GM21367 (cell line): ENCODE results near the gene GPC6.

Experiments used
- ATAC-seq: cut with Tn5 transposase; IDR thresholded peaks from one replicate; pipeline ENCODE4 v1.9.1; 2021; ENCODE audit not compliant: unreplicated experiment

Gene GPC6

GRCh38 chr13:93230261-93230855, 3.8 kb downstream of the GPC6 start:
- ATAC-seq, result no peak

GRCh38 chr13:93231867-93232266, 5.3 kb downstream of the GPC6 start:
- ATAC-seq, result no peak

- no peak for ATAC-seq
Observed at GRCh38 chr13:93233997-93234416, 7.4 kb downstream of the GPC6 start.

- ATAC-seq, result no peak
Observed at GRCh38 chr13:93234459-93234858, 7.9 kb downstream of the GPC6 start.

GRCh38 chr13:93235258-93236015, 8.8 kb downstream of the GPC6 start:
- ATAC-seq, result no peak

- no peak for ATAC-seq
Observed at GRCh38 chr13:93238711-93239110, 12.1 kb downstream of the GPC6 start.

- no peak for ATAC-seq
Observed at GRCh38 chr13:93243375-93244063, 16.9 kb downstream of the GPC6 start.

- ATAC-seq, result no peak
Observed at GRCh38 chr13:93244141-93244917, 17.7 kb downstream of the GPC6 start.

GRCh38 chr13:93244918-93245280, 18.3 kb downstream of the GPC6 start:
- no peak for ATAC-seq

GRCh38 chr13:93246069-93246468, 19.5 kb downstream of the GPC6 start:
- no peak for ATAC-seq

- ATAC-seq, result no peak
Observed at GRCh38 chr13:93248627-93249047, 22.0 kb downstream of the GPC6 start.

GRCh38 chr13:93249364-93250306, 23.0 kb downstream of the GPC6 start:
- ATAC-seq, result no peak

GRCh38 chr13:93254775-93255174, 28.2 kb downstream of the GPC6 start:
- no peak for ATAC-seq

GRCh38 chr13:93256998-93257397, 30.4 kb downstream of the GPC6 start:
- ATAC-seq, result no peak

- ATAC-seq, result no peak
Observed at GRCh38 chr13:93259527-93260080, 33.0 kb downstream of the GPC6 start.

- ATAC-seq, result no peak
Observed at GRCh38 chr13:93260591-93260990, 34.0 kb downstream of the GPC6 start.

- ATAC-seq, result no peak
Observed at GRCh38 chr13:93262729-93263345, 36.2 kb downstream of the GPC6 start.

- ATAC-seq, result no peak
Observed at GRCh38 chr13:93264876-93265275, 38.3 kb downstream of the GPC6 start.

GRCh38 chr13:93265800-93266199, 39.2 kb downstream of the GPC6 start:
- no peak for ATAC-seq

GRCh38 chr13:93266681-93267080, 40.1 kb downstream of the GPC6 start:
- no peak for ATAC-seq
